HG02884 (cell line): ENCODE results near the gene FIS1.
"Not testable (repeated sequence)": the region's sequence is repeated elsewhere in the genome, so short reads cannot be mapped to it uniquely, and the experiment has no call there.

ENCODE experiments used
- ATAC-seq: cut with Tn5 transposase; IDR thresholded peaks from one replicate; pipeline ENCODE4 v1.9.1; 2021; ENCODE audit warnings: mild to moderate bottlenecking, moderate library complexity; ENCODE audit not compliant: unreplicated experiment

The FIS1 gene

GRCh38 chr7:101258243-101258731 is 13.4 kb upstream of the FIS1 start:
- no peak for ATAC-seq

GRCh38 chr7:101255796-101256195 is 10.9 kb upstream of the FIS1 start:
- ATAC-seq = no peak

GRCh38 chr7:101253199-101253598 is 8.3 kb upstream of the FIS1 start:
- ATAC-seq = not testable (repeated sequence)

GRCh38 chr7:101251871-101252659 is 7.2 kb upstream of the FIS1 start:
- peak; percentile 95 for ATAC-seq

- ATAC-seq = no peak
These were observed 5.4 kb upstream of the FIS1 start for GRCh38 chr7:101250324-101250723.

- ATAC-seq = no peak
These were observed 3.4 kb upstream of the FIS1 start for GRCh38 chr7:101248276-101248675.

- no peak for ATAC-seq
These were observed 327 bp upstream of the FIS1 start for GRCh38 chr7:101245147-101245668.

- ATAC-seq = no peak
These were observed 1.1 kb downstream of the FIS1 start for GRCh38 chr7:101243646-101244374.

GRCh38 chr7:101241443-101242349 is 3.2 kb downstream of the FIS1 start:
- no peak for ATAC-seq

GRCh38 chr7:101241015-101241363 is 3.9 kb downstream of the FIS1 start:
- ATAC-seq = no peak

- ATAC-seq = no peak
These were observed 4.5 kb downstream of the FIS1 start for GRCh38 chr7:101240226-101241014.

- no peak for ATAC-seq
These were observed 5.0 kb downstream of the FIS1 start for GRCh38 chr7:101239951-101240220.

- no peak for ATAC-seq
These were observed 5.5 kb downstream of the FIS1 start for GRCh38 chr7:101239191-101239950.

GRCh38 chr7:101238226-101239182 is 6.4 kb downstream of the FIS1 start:
- no peak for ATAC-seq

GRCh38 chr7:101237206-101238067 is 7.4 kb downstream of the FIS1 start, which contains the start of gene CLDN15:
TSS of gene CLDN15 (minus strand) at chr7:101237802. CDS start at chr7:101237581, 221 bp downstream.
- ATAC-seq = no peak

- no peak for ATAC-seq
These were observed 8.5 kb downstream of the FIS1 start for GRCh38 chr7:101236292-101236835.

- ATAC-seq = no peak
These were observed 9.4 kb downstream of the FIS1 start for GRCh38 chr7:101235522-101235921.
